GM06990 (cell line): ENCODE results near the gene ARRB2.
A peak's percentile ranks its signal among the peaks of the same experiment; 100 is the strongest.

Experiments
- DNase-seq: peaks from one replicate; pipeline ENCODE4 v3.0.0-alpha.2; 2011; ENCODE audit not compliant: insufficient read length; ENCODE audit errors: extremely low read depth
- H3K27me3 ChIP-seq: replicated peaks from 2 replicates; pipeline ENCODE4 v1.6.0; 2011; ENCODE audit warnings: low read length; ENCODE audit not compliant: control insufficient read depth, insufficient read depth
- H3K36me3 ChIP-seq: 2 replicates; pipeline ENCODE4 v1.5.1; 2011; ENCODE audit warnings: low read length; ENCODE audit not compliant: control insufficient read depth, insufficient read depth
- H3K4me3 ChIP-seq: replicated peaks from 2 replicates; pipeline ENCODE4 v1.5.1; 2011; ENCODE audit warnings: low read depth, mild to moderate bottlenecking, control low read depth, low read length
- CTCF ChIP-seq: IDR thresholded peaks from 2 replicates; pipeline ENCODE4 v1.5.1; 2011; ENCODE audit warnings: low read length, control low read depth, mild to moderate bottlenecking, inconsistent platforms; ENCODE audit not compliant: insufficient read depth, poor library complexity, severe bottlenecking

Gene ARRB2

GRCh38 chr17:4744999-4745969 lies 34.9 kb downstream of the ARRB2 start:
- Histone ChIP-seq H3K4me3 (no peak overlapping the region), H3K27me3 (no peaks in the 10 kb centered on the region), H3K36me3 (no peaks in the 10 kb centered on the region)
- DNase-seq = no peak
- TF ChIP-seq CTCF = no peak

GRCh38 chr17:4747847-4748246 lies 37.4 kb downstream of the ARRB2 start:
- no peak for TF ChIP-seq CTCF
- H3K36me3 ChIP-seq = no peaks in the 10 kb centered on the region
- H3K27me3 ChIP-seq = no peaks in the 10 kb centered on the region; the same call in 1 of the 2 replicates
- no peak overlapping the region for H3K4me3 ChIP-seq
- DNase-seq = peak; percentile 37

GRCh38 chr17:4748686-4749085 lies 38.3 kb downstream of the ARRB2 start:
- Histone ChIP-seq H3K27me3 (no peaks in the 10 kb centered on the region; the same call in 1 of the 2 replicates), H3K4me3 (no peak overlapping the region), H3K36me3 (no peaks in the 10 kb centered on the region)
- TF ChIP-seq CTCF = no peak
- no peak for DNase-seq

GRCh38 chr17:4750606-4751005 lies 40.2 kb downstream of the ARRB2 start:
- TF ChIP-seq CTCF = no peak
- peaks cover 1% of the 10 kb centered on the region for H3K27me3 ChIP-seq
- no peak overlapping the region for H3K4me3 ChIP-seq
- no peak for DNase-seq
- no peaks in the 10 kb centered on the region for H3K36me3 ChIP-seq

GRCh38 chr17:4751932-4752331 lies 41.5 kb downstream of the ARRB2 start:
- no peak for DNase-seq
- H3K4me3 ChIP-seq = no peak overlapping the region
- TF ChIP-seq CTCF = no peak
- H3K36me3 ChIP-seq = no peaks in the 10 kb centered on the region
- peaks cover 1% of the 10 kb centered on the region for H3K27me3 ChIP-seq
